ENCODE measurements around the gene CDC27. TPM values are rescaled to one million over a fixed set of nuclear protein-coding genes. Genes with fewer than 3 reads are reported as not detected.
A peak's percentile ranks its signal among the peaks of the same experiment; 100 is the strongest.
"Not testable (repeated sequence)": the region's sequence is repeated elsewhere in the genome, so short reads cannot be mapped to it uniquely, and the experiment has no call there.

The CDC27 gene
- polyA plus RNA-seq, 3 donors, result 51.0 to 60.8 (median 54.8) TPM

DNA sequence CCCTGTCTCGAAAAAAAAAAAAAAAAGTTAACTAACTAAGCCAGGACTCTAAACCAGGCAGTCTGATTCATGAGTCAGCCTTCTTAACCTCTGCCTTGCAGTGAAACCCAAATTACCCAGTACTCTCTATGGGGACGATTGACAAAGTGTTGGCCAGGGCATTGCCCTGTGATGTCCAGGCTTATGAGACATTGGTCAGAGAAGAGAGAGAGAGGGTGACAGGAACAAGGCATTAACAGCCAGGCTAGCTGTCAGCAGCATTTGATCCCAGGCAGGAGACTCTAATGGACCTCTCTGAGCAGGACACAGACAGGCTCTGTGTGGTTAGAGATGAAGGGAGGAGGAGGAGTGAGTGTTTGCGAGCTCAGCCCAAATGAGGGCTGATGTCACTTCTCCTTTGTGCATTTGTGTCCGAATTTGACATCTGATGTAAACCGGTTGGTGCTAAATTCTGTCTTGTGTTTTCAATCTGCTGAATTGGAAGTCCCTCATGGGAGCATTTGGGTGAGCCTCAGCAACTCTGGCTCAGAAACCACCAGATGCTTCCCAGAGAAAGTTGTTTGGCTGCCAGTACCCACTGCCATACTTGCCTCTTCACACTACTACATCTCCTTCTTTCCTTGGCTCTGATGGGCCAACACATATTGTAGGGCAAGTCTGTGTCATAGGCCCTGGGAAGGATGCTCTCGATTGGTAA, 15.8 kb upstream of the CDC27 start:
- DNase-seq (ENCODE audit: extremely low read depth in 1 of 11, low read depth in 9 of 11, low spot score in 4 of 11), result peak in 3 of 11 donors; percentile 15 to 22 (median 16)

DNA sequence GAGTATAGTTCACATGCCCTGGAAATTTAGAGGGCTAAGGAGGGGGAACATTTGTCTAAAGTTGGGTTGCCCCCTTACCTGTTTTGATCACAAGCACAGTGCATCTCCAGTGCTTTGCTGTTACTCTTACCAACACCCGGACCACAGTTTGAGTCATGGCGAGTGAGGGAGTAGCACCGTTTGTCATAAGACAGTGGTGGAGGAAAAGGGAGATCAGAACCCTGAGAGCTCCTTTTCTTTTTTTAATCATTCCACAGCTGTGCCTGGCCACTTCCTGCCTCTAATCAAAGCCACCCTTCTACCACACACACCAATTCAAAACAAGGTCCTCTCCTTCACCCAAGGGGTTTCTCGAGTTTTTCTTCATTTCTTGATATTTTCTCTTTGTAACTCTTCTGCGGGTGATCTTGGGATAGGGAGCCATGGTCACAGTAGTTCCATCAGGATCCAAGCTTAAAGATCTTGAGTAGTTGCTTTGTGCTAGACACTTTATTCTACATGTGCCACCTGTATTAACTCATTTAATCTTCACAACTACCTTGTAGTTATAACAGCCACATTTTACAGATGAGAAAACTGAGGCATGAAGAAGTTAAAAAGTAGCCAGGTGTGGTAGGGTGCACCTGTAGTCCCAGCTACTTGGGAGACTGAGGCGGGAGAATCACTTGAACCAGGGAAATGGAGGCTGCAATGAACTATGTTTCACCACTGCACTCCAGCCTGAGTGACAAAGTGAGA, 15.1 kb upstream of the CDC27 start:
- DNase-seq (ENCODE audit: extremely low read depth in 1 of 11, low read depth in 9 of 11, low spot score in 4 of 11), result no peak

DNA sequence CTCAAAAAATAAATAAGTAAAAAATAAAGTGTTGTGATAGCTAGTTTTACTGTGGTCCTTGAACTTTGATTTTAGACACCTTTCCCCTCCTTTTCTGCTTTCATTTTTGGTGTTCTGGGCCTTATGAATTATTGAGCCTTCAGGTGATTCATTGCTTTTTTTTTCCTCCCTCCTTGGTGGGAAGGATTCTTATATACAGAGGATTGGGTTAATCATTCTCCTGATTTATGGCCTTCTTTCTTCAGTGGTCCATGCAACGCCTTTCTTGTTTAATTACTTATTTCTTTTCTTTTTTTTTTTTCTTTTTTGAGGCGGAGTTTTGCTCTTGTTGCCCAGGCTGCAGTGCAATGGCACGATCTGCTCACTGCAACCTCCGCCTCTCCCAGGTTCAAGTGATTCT, 12.1 kb upstream of the CDC27 start:
- peak in 5 of 11 donors; percentile 10 to 62 (median 42) for DNase-seq (ENCODE audit: extremely low read depth in 1 of 11, low read depth in 9 of 11, low spot score in 4 of 11)

DNA sequence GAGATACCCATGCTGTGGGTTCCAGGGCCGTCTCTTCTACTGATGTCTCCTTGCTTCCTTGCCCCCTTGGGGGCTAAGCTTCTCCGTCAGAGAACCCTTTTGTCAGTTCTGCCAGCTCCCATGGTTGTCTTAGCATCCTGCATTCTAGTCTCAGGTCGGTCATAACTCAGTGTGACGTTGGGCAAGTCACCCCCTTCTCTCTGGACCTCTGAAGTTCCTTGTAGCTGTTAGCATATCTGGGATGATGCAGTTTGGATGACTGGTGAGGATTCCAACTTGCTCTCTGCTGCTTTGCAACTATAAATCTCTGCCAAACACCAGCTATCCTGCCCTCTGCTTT, 11.2 kb upstream of the CDC27 start:
- no peak for DNase-seq (ENCODE audit: extremely low read depth in 1 of 11, low read depth in 9 of 11, low spot score in 4 of 11)

DNA sequence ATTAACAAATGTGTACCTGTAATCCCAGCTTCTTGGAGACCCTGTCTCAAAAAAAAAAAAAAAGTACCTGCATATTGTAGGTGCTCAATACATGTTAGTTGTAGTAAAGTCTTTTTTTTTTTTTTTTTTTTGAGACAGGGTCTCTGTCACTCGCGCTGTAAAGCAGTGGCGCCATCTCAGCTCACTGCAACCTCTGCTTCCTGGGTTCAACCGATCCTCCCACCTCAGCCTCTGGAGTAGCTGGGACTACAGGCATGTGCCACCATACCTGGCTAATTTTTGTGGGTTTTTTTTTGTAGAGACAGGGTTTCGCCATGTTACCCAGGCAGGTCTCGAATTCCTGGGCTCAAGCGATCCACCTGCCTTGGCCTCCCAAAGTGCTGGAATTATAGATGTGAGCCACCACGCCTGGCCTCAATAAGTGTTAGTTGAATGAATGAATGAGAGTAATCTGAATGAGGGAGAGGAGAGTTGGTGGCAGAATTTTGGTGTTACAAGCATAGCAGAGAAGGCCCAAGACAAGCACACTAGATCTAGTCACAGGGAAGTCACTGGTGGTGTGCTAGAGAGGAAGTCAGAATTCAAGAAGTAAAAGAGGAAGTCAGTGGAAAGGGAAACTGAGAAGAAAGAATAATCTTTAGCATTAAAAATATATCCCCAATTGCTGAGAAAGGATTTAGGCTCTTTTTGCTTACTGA, 10.7 kb upstream of the CDC27 start:
- no peak for DNase-seq (ENCODE audit: extremely low read depth in 1 of 11, low read depth in 9 of 11, low spot score in 4 of 11)

DNA sequence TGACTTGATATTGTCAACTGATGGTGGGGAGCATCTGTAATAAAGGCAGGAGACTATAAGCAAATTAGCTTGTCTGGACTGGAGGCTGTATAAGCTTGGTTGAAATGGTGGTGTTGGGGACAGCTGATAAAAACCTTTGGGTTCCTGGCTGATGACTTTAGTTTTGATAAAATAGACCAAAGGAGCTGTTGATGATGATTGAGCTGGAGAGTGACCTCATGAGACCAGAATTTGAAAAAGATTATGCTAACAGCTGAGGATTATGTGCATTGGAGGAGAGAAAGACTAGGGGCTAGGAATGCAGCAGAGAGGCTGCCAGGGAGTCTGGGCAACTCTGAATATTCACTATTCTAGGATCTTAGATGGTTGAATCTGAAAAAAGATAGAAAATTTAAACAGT, 8.7 kb upstream of the CDC27 start:
- DNase-seq (ENCODE audit: extremely low read depth in 1 of 11, low read depth in 9 of 11, low spot score in 4 of 11), result no peak

DNA sequence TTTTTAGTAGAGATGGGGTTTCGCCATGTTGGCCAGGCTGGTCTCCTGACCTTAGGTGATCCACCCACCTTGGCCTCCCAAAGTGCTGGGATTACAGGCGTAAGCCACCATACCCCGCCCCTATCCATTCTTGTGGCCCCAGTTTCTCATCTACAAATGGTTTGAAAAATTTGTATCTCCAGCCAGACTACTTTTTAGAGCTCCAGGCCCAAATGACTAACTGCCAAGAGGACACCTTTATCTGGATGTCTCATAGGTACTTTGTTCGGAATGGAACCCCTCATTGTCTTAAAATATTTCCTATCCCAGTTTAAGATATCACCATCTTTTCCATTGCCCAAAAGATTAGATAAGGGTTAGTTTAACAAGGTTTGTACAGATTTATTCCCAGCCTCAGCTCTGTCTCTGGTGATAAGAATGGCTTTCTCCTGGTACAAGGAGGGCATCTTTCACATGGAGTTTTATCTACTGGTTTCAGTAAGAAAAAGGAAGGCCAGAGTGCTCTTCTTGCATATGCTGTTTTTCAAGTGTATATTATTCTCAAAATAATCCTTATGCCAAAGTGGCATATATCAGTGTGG, 4.9 kb upstream of the CDC27 start:
- no peak for DNase-seq (ENCODE audit: extremely low read depth in 1 of 11, low read depth in 9 of 11, low spot score in 4 of 11)

DNA sequence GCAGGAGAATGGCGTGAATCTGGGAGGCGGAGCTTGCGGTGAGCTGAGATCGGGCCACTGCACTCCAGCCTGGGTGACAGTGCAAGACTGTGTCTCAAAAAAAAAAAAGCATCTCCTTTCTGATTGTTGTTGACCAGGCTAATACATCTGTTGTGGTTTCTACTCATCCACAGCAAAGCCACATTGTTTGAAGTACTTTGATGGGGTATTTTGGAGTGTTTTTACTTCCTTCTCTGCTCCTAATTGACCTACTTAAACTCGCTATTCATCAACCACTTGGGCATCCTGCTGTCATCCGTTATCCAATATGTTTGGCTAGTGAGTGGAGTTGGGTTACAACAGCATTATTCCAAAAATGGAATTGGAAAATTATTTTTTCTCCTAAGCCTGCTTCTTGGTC, 3.5 kb upstream of the CDC27 start:
- no peak for DNase-seq (ENCODE audit: extremely low read depth in 1 of 11, low read depth in 9 of 11, low spot score in 4 of 11)

DNA sequence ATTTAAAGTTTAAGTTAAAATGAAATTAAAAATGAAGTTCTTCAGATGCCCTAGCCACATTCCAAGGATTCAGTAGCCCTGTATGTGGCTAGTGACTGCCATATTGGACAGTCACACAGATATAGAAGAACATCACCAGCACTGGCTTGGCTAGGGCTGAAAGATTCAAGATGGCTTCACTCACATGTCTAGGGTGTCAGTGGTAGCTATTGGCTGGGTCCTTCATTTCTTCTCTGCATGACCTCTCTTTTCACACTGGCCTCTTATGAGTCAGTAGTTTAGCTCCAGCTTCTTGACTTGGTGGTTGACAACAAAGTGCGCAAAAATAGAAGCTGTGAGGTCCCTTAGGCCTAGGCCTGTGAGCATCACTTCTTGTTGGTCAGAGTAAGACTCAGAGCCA, 1.7 kb upstream of the CDC27 start:
- no peak for DNase-seq (ENCODE audit: extremely low read depth in 1 of 11, low read depth in 9 of 11, low spot score in 4 of 11)

DNA sequence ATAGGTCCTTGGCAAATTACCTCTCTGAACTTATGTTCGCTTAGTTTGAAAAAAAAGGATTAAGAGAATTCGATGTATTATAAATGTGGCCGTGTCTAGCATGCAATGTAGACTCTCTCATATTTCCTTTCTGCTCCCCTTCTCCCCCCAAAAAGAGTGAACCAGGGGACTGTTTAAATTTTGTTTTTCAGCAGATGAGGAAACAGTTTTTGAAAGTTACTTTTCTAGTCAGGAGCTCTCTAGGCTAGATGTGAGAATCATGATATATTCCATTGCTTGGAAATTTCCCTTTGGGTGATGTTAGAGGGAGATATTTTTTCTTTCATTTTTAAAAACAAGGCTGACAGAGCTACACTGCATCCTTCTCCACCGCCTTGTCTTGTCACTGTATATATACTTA, 1.1 kb upstream of the CDC27 start:
- DNase-seq (ENCODE audit: extremely low read depth in 1 of 11, low read depth in 9 of 11, low spot score in 4 of 11), result no peak

DNA sequence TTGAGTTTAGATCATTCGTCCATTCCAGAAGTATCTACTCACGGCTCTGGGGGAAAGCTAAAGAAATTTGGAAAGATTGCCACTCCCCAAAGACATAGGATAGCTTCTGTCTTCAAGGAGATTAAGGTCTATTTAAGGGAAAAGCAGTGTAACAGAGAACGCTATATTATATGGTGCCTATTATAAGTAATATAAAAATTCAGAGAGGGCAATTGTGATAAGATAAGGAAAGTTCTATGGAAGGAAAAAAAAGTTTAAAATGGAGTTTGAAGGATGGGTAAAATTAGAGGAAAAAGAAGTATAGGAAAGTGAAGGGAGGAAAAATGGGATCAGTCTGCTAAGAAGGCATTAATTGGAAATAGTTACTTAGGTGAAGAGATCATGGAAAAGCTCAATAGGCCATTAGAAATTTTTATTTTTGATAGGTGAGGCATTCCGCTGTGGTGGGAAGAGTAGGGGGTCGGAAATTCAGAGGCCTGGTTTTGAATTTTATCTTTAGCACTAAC, 690 bp upstream of the CDC27 start:
- DNase-seq (ENCODE audit: extremely low read depth in 1 of 11, low read depth in 9 of 11, low spot score in 4 of 11), result no peak

DNA sequence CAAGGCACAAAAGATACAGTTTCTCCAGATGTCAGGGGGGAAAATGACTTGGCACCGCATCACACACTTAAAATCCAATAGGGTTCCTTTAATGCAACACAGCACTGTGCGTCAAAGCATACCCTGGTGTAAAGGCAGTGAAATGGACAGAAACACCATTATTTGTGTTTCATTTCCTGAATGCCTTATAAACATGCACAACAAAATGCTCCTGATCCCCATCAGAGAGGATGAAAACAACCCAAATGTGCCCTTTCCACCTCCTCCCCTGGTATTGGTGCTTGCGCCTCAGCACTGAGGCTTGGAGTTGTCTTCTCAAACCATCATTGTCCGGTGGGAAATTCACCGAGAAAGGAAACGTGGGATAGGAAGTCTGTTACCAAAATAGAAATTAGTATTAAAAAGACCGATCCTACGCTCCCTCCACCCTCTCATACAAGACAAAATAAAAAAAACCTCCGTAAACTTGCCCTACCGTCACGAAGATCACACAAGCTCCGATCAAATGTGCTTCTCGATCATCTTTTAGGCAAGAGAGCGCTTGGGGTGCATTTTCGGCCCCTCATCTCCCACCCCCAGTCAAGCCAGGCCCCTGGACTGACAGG, 722 bp downstream of the CDC27 start:
- DNase-seq (ENCODE audit: extremely low read depth in 1 of 11, low read depth in 9 of 11, low spot score in 4 of 11), result peak in 3 of 11 donors; percentile 14 to 57 (median 18)

DNA sequence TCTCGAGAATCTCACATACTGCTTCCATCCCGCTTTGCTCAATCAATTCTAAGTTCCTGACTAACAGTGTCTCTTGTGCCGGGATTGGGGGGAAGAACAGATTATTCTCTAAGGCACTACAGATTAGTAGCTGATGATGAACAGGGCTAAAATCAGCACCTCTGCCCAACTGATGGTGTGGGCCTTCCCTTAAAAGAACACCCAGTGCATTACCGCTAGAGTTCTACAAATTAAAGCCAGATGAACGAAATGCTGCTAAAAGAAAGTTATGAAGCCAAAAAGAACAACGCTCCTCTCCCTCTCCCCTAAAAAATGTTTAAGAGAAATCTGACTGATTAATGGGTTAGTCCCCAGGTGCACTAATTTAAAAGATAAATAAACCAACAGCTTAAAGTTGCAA, 4.4 kb downstream of the CDC27 start:
- DNase-seq (ENCODE audit: extremely low read depth in 1 of 11, low read depth in 9 of 11, low spot score in 4 of 11), result no peak

DNA sequence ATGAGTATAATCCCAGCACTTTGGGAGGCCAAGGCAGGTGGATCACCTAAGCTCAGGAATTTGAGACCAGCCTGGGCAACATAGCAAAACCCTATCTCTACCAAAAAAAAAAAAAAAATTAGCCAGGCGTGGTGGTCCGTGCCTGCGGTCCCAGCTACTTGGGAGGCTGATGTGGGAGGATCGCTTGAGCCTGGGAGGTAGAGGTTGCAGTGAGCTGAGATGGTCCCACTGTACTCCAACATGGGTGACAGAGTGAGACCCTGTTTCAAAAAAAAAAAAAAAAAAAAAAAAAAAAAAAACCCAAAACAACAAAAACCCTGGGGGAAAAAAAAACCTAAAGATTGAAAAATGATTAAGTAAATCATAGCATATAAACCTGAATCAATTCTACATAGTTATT, 8.1 kb downstream of the CDC27 start:
- not testable (repeated sequence) for DNase-seq (ENCODE audit: extremely low read depth in 1 of 11, low read depth in 9 of 11, low spot score in 4 of 11)

DNA sequence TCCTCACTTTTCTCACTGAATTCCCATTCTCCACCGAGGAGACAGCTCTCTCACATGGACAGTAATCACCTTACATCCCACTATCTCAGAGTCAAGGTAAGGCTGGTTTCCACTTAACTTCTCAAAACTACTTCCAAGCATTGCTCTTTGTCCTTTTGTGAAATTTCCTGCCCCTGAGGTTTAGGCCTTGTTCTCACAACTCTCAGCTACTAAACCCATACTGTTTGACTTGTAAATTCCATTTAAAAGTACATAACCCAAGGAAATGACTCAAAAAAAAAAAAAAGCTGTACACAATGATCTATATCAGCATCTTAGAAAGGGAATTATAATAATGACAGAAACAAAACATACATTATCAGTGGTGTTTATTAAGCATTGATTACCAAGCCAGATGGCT, 8.8 kb downstream of the CDC27 start:
- DNase-seq (ENCODE audit: extremely low read depth in 1 of 11, low read depth in 9 of 11, low spot score in 4 of 11), result no peak

DNA sequence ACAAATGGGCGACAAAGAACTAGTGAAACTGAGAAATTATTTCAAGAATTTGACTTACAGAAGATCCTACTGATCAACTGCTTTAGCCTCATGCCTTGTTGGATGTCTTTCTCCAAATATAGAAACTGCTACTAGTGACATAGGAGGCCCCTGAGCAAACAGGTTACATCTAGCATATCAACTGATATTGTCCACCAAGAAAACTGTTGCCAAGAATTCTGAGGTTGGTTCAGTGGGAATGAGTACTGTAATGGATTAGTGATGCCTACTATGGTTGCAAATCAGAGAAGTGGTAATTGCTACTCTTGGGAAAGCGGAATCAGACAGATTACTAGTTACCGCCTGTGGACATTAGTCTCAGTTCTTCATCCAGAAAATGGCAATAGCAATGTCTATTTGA, 10.0 kb downstream of the CDC27 start:
- no peak for DNase-seq (ENCODE audit: extremely low read depth in 1 of 11, low read depth in 9 of 11, low spot score in 4 of 11)

DNA sequence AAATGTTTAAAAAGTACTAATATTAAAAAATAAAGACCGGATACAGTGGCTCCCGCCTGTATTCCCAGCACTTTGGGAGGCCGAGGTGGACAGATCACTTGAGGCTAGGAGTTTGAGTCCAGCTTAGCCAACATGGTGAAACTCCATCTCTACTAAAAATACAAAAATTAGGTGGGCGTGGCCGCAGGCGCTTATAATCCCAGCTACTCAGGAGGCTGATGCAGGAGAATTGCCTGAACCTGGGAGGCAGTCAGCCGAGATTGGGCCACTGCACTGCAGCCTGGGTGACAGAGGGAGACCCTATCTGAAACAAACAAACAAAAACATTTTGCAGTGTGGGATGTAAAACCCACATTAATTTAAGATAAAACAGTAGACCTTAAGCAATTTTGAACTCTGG, 11.8 kb downstream of the CDC27 start:
- no peak for DNase-seq (ENCODE audit: extremely low read depth in 1 of 11, low read depth in 9 of 11, low spot score in 4 of 11)

DNA sequence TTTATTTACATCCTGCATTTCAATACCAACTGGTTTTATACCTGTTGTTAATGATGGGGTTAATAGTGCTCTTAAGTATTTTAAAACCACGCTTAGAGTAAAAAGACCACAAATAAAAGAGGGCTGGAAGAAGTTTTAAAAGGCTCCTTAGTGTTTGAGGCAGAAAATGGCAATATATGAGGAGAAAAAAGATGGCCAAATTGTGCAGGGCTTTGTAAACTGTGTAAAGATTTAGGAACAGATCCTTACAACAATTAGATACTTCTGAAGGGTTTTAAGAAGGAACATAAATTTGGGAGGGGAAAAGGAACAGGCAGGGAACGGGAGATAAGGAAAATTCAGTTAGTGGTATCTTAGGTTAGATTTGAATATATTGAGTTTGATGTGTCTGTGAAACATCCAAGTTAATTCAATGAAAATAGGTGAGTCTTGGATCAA, 12.7 kb downstream of the CDC27 start:
- no peak for DNase-seq (ENCODE audit: extremely low read depth in 1 of 11, low read depth in 9 of 11, low spot score in 4 of 11)

DNA sequence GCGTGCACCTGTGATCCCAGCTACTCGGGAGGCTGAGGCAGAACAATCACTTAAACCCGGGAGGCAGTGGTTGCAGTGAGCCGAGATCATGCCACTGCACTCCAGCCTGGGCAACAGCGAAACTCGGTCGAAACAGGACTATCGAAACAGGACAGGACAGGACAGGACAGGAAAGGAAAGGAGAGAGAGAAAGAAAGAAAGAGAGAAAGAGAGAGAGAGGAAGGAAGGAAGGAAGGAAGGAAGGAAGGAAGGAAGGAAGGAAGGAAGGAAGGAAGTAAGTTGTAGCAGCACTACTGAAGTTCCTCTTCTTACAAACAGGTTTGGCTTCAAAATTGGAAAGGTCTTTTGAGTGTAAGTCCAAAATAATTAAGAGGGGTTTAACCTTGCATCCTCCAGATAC, 14.3 kb downstream of the CDC27 start:
- DNase-seq (ENCODE audit: extremely low read depth in 1 of 11, low read depth in 9 of 11, low spot score in 4 of 11), result not testable (repeated sequence)
